WI38 (cell line): ENCODE results near the gene PEX16.

Experiments
- H3K4me3 ChIP-seq: 2 replicates; pipeline ENCODE4 v1.5.1; 2011; ENCODE audit warnings: low read depth, mild to moderate bottlenecking, control low read depth, low read length
- CTCF ChIP-seq: IDR thresholded peaks from 2 replicates; pipeline ENCODE4 v1.5.1; 2012; ENCODE audit warnings: low read depth, mild to moderate bottlenecking, control low read depth, low read length

The PEX16 gene

GRCh38 chr11:45917623-45918330 is at the start of gene PEX16:
PEX16 (minus strand) TSS chr11:45917877; CDS start chr11:45917811, 66 bp downstream.
- H3K4me3 ChIP-seq: peak within 1 kb of the TSS; percentile 87

GRCh38 chr11:45964911-45965389 is 47.3 kb upstream of the PEX16 start:
- no peak overlapping the region for H3K4me3 ChIP-seq
- TF ChIP-seq CTCF: peak; percentile 90

More at GRCh38 chr11:45917623-45918330, at the start of gene PEX16:
- TF ChIP-seq CTCF: no peak

- no peak overlapping the region for H3K4me3 ChIP-seq
- TF ChIP-seq CTCF: no peak
Observed at GRCh38 chr11:45961751-45962240, 44.1 kb upstream of the PEX16 start.

GRCh38 chr11:45960387-45961095 is 42.9 kb upstream of the PEX16 start:
- TF ChIP-seq CTCF: no peak
- H3K4me3 ChIP-seq: no peak overlapping the region

- no peak for TF ChIP-seq CTCF
- H3K4me3 ChIP-seq: no peak overlapping the region
Observed at GRCh38 chr11:45959851-45960250, 42.2 kb upstream of the PEX16 start.

- no peak for TF ChIP-seq CTCF
- no peak overlapping the region for H3K4me3 ChIP-seq
Observed at GRCh38 chr11:45949992-45950407, 32.3 kb upstream of the PEX16 start.

- H3K4me3 ChIP-seq: no peak overlapping the region
- no peak for TF ChIP-seq CTCF
Observed at GRCh38 chr11:45948356-45948755, 30.7 kb upstream of the PEX16 start.
